Choroid plexus epithelial cell (primary cell): ENCODE data around the gene XKR7.

ENCODE experiments used
- DNase-seq: peaks from one replicate; pipeline ENCODE4 v3.0.0-alpha.2; 2010; ENCODE audit warnings: low read depth
- H3K4me3 ChIP-seq: 2 replicates; pipeline ENCODE4 v1.5.1; 2011; ENCODE audit warnings: low read depth, mild to moderate bottlenecking, control low read depth, low read length, moderate library complexity
- TF ChIP-seq, protein P1 (sequence below): conservative IDR thresholded peaks from 2 replicates; pipeline ENCODE4 v1.5.1; 2011; ENCODE audit warnings: low read depth, mild to moderate bottlenecking, control low read depth, inconsistent platforms, low read length, moderate library complexity

Gene XKR7

DNA sequence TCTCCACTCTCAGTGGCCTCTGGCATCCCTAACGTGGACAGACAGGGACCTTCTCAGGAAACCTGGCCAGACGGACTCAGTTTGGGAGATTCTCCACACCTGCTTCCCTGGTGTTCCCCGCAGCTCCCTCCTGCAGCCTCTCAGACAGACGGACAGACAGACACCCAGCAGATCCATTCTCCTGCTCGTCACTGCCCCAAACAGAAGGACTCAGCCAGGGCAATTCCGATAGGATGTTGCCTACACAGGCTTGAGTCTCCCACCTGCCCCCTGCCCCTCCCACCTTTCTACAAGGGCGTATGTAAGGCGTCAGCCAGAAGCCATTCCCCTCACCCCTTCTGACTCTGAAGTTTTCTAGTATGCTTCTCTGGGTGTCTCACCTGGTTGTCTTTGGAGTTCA, 42.7 kb downstream of the XKR7 start:
- DNase-seq: no peak
- TF ChIP-seq, protein P1, sequence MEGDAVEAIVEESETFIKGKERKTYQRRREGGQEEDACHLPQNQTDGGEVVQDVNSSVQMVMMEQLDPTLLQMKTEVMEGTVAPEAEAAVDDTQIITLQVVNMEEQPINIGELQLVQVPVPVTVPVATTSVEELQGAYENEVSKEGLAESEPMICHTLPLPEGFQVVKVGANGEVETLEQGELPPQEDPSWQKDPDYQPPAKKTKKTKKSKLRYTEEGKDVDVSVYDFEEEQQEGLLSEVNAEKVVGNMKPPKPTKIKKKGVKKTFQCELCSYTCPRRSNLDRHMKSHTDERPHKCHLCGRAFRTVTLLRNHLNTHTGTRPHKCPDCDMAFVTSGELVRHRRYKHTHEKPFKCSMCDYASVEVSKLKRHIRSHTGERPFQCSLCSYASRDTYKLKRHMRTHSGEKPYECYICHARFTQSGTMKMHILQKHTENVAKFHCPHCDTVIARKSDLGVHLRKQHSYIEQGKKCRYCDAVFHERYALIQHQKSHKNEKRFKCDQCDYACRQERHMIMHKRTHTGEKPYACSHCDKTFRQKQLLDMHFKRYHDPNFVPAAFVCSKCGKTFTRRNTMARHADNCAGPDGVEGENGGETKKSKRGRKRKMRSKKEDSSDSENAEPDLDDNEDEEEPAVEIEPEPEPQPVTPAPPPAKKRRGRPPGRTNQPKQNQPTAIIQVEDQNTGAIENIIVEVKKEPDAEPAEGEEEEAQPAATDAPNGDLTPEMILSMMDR: no peak
- H3K4me3 ChIP-seq: no peak overlapping the region

DNA sequence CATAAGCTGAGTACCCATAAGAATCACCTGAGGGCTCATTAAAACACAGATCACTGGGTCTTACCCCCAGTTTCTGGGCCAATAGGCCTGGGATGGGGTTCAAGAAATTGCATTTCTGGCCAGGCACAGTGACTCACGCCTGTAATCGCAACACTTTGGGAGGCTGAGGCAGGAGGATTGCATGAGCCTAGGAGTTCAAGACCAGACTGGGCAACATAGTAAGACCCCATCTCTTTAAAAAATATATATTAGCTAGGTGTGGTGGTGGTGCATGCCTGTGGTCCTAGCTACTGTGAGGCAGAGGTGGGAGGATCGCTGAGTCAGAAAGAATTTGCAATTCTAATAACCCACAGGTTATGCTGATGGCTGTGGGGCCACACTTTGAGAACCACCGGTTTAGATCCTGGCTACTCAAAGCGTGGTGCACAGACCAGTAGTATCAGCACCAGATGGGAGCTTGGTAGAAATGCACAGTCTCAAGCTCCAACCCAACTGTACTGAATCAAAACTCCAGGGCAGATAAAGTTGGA, 44.3 kb downstream of the XKR7 start:
- DNase-seq: no peak
- H3K4me3 ChIP-seq: no peak overlapping the region
- TF ChIP-seq, protein P1: no peak

DNA sequence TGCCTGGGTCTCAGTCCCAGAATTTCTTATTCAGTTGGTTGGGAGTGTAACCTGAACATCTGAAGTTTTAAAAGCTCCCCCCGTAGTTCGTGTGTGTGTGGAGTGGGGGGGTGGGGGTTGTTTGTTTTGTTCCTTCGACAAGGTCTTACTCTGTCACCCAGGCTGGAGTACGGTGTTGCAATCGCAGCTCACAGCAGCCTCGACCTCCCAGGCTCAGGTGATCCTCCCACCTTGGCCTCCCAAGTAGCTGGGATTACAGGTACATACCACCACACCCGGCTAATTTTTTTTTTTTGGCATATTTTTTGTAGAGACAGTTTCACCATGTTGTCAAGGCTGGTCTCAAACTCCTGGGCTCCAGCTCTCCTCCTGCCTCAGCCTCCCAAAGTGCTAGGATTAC, 45.4 kb downstream of the XKR7 start:
- TF ChIP-seq, protein P1: no peak
- no peak overlapping the region for H3K4me3 ChIP-seq
- DNase-seq: no peak

DNA sequence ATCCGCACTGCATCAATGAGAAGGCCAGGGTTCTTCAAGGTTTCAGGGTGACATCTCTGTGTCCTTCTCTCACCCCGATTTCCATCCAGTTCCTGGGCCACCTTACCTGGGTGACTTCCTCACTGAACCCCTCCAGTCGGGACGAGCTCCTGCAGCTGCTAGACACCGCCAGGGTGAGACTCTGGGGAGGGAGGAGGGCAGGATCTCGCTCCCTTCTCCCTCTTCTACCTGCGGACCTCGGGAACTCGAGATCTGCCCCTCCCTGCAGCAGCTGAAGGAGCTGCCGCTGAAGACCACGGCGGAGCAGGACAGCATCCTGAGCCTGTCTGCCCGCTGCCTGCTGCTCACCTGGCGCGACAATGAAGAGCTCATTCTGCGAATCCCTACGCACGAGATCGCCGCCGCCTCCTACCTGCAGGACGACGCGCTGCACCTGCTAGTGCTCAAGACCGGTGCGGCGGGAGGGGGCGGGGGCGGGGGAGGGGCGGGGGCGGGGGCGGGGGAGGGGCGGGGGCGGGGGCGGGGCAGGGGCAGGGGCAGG, 49.8 kb downstream of the XKR7 start:
- no peak for DNase-seq
- TF ChIP-seq, protein P1: no peak
- H3K4me3 ChIP-seq: no peak overlapping the region

DNA sequence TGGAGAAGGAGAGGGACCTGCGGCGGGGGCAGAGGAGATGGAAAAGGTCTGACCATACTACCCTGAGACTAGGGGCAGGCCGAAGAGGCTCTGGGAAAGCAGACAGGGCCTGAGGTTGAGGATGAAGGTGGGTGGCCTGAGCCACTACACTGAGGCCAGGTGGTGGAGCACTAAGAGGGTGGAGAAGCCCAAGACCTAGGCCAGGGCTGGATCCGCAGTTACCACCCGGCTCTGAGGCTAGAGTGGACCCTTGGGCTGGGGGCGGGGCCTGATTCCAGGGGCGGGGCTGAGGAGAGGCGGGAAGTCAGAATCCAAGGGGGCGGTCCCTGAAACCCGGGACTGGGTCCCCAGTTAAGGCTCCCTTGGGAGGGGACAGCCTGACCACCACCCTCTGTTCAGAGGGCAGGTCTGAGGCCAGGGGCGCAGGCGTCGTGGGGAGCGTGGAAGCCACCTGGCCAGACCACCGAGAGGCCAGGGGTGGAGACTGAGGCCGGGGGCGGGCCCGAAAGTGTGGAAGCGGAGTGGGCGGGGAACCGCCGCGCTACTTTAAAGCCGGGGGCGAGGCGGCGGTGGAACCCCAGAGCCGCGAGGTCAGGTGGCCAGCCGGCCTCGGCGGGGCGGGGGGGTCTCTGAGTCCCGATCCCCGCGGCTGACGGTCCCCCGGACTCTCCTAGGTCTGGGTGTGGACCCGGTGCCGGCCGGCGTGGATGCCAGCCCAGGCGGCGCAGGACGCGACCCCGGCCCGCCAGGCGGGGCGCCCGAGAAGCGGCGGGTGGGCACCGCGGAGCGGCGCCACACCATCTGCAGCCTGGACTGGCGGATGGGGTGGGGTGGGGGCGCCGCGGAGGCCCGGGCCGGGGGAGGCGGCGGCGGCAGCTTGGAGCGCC, 50.6 kb downstream of the XKR7 start:
- DNase-seq: no peak
- TF ChIP-seq, protein P1: no peak

DNA sequence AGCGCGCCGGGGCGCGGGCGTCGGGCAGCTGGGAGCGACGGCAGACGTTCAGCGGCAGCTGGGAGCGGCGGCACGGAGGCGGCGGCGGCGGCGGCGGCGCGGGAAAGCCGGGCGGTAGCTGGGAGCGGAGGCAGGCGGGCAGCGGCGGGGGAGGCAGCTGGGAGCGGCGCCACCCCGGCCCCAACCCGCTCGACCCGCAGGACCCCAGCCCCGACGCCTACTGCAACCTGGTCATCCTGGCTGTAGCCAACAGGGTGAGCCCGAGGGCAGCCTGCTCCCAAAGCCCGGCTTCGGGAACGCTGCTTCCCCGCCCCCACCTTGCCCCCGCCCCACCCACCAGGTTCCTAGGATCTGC, 51.2 kb downstream of the XKR7 start:
- no peak for DNase-seq
- TF ChIP-seq, protein P1: peak; percentile 3
- H3K4me3 ChIP-seq: no peak overlapping the region

More for the DNA sequence above, 50.6 kb downstream of the XKR7 start:
- peak overlapping the region; percentile 33 for H3K4me3 ChIP-seq
